Esophagus squamous epithelium (tissue), 5 donors: ENCODE results near the gene GSE1. TPM values are rescaled to one million over a fixed set of nuclear protein-coding genes. Genes with fewer than 3 reads are reported as not detected.

Experiments used
- DNase-seq: peaks from one replicate; lab custom pipeline; 2025; lab: John Stamatoyannopoulos, UW
- H3K27ac ChIP-seq, 4 donors: fragments of 200-600 bp; sonication (generic); one replicate each; pipeline ENCODE4 v1.5.1; 2016 to 2019; ENCODE audit warnings: mild to moderate bottlenecking in 1 of 4
- H3K27me3 ChIP-seq, 4 donors: fragments of 200-600 bp; sonication (generic); 1 replicate in 3 of 4; 2 replicates in 1 of 4; pipeline versions ENCODE4 v1.5.1 to v1.6.0; 2017 to 2021; ENCODE audit warnings: antibody characterized with exemption in 1 of 4
- H3K36me3 ChIP-seq, 3 donors: fragments of 200-600 bp; sonication (generic); one replicate each; pipeline ENCODE4 v1.5.1; 2016 to 2019
- H3K4me1 ChIP-seq, 3 donors: fragments of 200-600 bp; sonication (generic); one replicate each; pipeline ENCODE4 v1.5.1; 2017 to 2019
- H3K4me3 ChIP-seq, 4 donors: fragments of 200-600 bp; sonication (generic); 1 replicate in 3 of 4; 2 replicates in 1 of 4; pipeline ENCODE4 v1.5.1; 2016 to 2019; ENCODE audit warnings: mild to moderate bottlenecking in 2 of 4, moderate library complexity in 1 of 4
- H3K9me3 ChIP-seq, 3 donors: fragments of 200-600 bp; sonication (generic); one replicate each; pipeline ENCODE4 v1.5.1; 2016 to 2019
- CTCF ChIP-seq, 6 experiments: fragments of 450-650 bp in 4 of 6; fragments of 200-600 bp in 2 of 6; sonication (generic) in 2 of 6; IDR thresholded peaks; one replicate each; pipeline ENCODE4 v1.5.1; 2016 to 2019; ENCODE audit warnings: antibody characterized with exemption in 6 of 6, mild to moderate bottlenecking in 4 of 6, moderate library complexity in 4 of 6
- POLR2A ChIP-seq, 4 donors: fragments of 450-650 bp; IDR thresholded peaks; one replicate each; pipeline ENCODE4 v1.6.1; 2017; ENCODE audit warnings: antibody characterized with exemption in 4 of 4, mild to moderate bottlenecking in 4 of 4, moderate library complexity in 3 of 4
- WGBS, 2 donors: methylation state at CpG; one replicate each; pipeline ENCODE4 v1.1.5; 2018; 5-methylcytosine and 5-hydroxymethylcytosine counted together
- intact Hi-C: fragments of 100-400 bp; cut with DNase I; formaldehyde crosslinking; loops from one replicate; pipeline ENCODE4 v1.15.0; 2022
- total RNA-seq, 4 donors: library from RNA; depleted of rRNA; stranded (reverse); fragments of >200 nt; gene quantifications; one replicate each; pipeline ENCODE4 v1.1.0, GENCODE V29; 2016
- donor health status: DM: yes; HTN: yes; CAD: no.

Gene GSE1
- total RNA-seq, 4 donors from 2014 or later, result 24.6 to 33.6 (median 28.9) TPM

DNA sequence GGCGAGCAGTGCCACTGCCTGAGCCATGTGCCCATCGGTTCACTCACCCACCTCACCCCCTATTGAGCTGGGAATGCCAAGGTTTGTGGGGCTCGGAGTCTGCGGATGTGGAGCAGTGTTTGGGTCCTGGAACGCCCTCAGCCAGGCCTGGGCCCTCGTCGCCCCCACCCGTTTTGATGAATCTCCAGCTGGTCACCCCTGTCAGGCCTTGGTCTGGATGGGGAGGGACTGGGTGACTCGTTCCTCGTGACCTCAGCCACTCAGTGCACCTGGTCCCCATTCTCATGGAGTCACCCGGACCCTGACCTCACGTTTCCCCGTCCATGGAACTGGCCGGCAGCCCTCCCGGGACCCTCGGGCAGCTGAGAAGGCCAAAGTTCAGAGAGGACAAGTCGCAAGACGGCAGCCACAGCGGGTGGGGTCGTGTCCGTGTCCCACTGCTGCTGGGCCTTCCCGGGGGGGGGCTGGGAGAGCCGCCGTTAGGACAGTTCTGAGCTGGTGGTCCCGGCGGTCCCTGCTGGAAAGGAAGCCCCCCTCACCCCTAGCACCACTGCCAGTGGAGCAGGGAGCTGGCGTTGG is 23.2 kb downstream of the GSE1 start:
- no peak overlapping the region for H3K4me3 ChIP-seq
- no peaks in the 10 kb centered on the region for H3K9me3 ChIP-seq
- no peak overlapping the region for H3K27ac ChIP-seq
- intact Hi-C loops, result no loop called here
- no peak for DNase-seq
- TF ChIP-seq POLR2A (IDR thresholded peaks at IDR 0.05), result no peak
- no peak for TF ChIP-seq CTCF (IDR thresholded peaks at IDR 0.05)
- no peaks in the 10 kb centered on the region for H3K27me3 ChIP-seq
- 78 to 80% methylated on average over 1 to 3 of the region's 27 CpGs for WGBS, 2 donors
- H3K36me3 ChIP-seq, result peaks cover 0 to 46% (median 0%) of the 10 kb centered on the region in 3 donors
- H3K4me1 ChIP-seq, result peaks cover 38 to 67% (median 38%) of the 10 kb centered on the region in 3 donors

- H3K27me3 ChIP-seq, result no peaks in the 10 kb centered on the region
- no peak for DNase-seq
- no peaks in the 10 kb centered on the region for H3K9me3 ChIP-seq
- 79 to 92% methylated on average over 11 to 17 of the region's 36 CpGs for WGBS, 2 donors
- intact Hi-C loops, result no loop called here
- H3K27ac ChIP-seq, result no peak overlapping the region
- H3K4me3 ChIP-seq, result no peak overlapping the region
- peaks cover 47 to 76% (median 47%) of the 10 kb centered on the region in 3 donors for H3K4me1 ChIP-seq
- TF ChIP-seq CTCF (IDR thresholded peaks at IDR 0.05) (no peak), POLR2A (IDR thresholded peaks at IDR 0.05) (no peak)
- H3K36me3 ChIP-seq, result peaks cover 0 to 40% (median 0%) of the 10 kb centered on the region in 3 donors
Measured at GRCh38 chr16:85637061-85637807, 24.1 kb downstream of the GSE1 start.

GRCh38 chr16:85637808-85638647 is 24.9 kb downstream of the GSE1 start:
- Histone ChIP-seq H3K27ac (no peak overlapping the region), H3K4me1 (peaks cover 52 to 84% (median 53%) of the 10 kb centered on the region in 3 donors), H3K9me3 (no peaks in the 10 kb centered on the region), H3K4me3 (no peak overlapping the region), H3K27me3 (no peaks in the 10 kb centered on the region), H3K36me3 (peaks cover 0 to 39% (median 0%) of the 10 kb centered on the region in 3 donors)
- TF ChIP-seq CTCF (IDR thresholded peaks at IDR 0.05), result no peak
- no peak for TF ChIP-seq POLR2A (IDR thresholded peaks at IDR 0.05)
- no peak for DNase-seq
- intact Hi-C loops, result no loop called here
- WGBS, 2 donors, result 80 to 82% methylated on average over 18 of the region's 37 CpGs

DNA sequence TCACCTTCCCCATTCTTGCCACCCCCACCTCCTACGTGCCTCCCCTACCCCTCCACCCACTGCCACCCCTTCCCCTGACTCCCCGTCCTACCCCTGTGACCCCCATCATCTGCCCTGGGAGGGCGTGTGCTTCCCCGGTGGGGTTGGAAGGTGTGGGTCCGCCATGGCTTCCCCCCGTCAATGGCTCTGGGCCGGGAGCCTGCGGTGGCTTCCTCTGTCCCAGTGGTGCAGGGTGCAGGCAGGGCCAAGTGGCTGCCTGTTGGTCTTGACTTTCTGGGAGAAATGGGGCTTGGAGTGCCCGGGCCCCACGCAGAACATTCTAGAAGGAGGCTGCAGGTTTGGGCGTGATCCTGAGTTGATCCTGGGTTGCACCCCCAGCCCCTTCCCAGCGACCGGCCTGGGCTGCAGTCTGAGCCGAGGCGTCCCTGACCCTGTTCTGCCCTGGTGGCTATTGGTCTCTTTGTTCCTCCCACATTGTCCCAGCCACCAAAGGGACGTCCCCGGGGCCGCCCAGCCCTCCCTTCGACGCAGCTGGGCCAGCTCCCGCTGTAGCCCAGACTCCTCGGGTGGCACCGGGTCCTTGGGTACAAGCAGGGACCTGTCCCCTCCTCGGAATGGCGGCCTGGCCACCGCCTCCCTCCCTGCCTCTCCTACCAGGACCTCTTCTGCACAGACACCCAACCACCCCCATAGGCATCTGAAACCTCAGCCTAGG is 25.7 kb downstream of the GSE1 start:
- DNase-seq, result no peak
- no peak for TF ChIP-seq CTCF (IDR thresholded peaks at IDR 0.05)
- no peaks in the 10 kb centered on the region for H3K27me3 ChIP-seq
- peak overlapping the region in 3 of 4 donors; percentile 14 to 60 (median 21) for H3K27ac ChIP-seq
- intact Hi-C loops, result no loop called here
- H3K36me3 ChIP-seq, result peaks cover 0 to 31% (median 0%) of the 10 kb centered on the region in 3 donors
- WGBS, 2 donors, result 40 to 77% methylated on average over 6 to 9 of the region's 26 CpGs
- H3K4me3 ChIP-seq, result no peak overlapping the region
- peaks cover 52 to 92% (median 58%) of the 10 kb centered on the region in 3 donors for H3K4me1 ChIP-seq
- H3K9me3 ChIP-seq, result no peaks in the 10 kb centered on the region
